Hair follicle dermal papilla cell (primary cell): Measurements from ENCODE around the gene CFAP69. TPM values are rescaled to one million over a fixed set of nuclear protein-coding genes. Genes with fewer than 3 reads are reported as not detected.

Experiments
- small RNA-seq: library from RNA; depleted of rRNA; stranded (forward); fragments of <200 nt; gene quantifications from one replicate; pipeline ENCODE3, GENCODE V24; 2012
- total RNA-seq: library from RNA; depleted of rRNA; stranded (reverse); fragments of >200 nt; gene quantifications from 2 replicates; pipeline ENCODE4 v1.2.3, GENCODE V29; 2012

CFAP69 gene
- total RNA-seq = 6.1 and 12.2 TPM in 2 replicates

GRCh38 chr7:90244909-90245851 lies at the start of gene CFAP69:
Gene CFAP69, plus strand, starts transcription at chr7:90245174. Its CDS starts 251 bp downstream, at chr7:90245425.

GRCh38 chr7:90211391-90212148 lies 33.4 kb upstream of the CFAP69 start, which contains the start of gene STEAP2:
Gene STEAP2, plus strand, starts transcription at chr7:90211740. Its CDS starts 13,343 bp downstream, at chr7:90225083.

GRCh38 chr7:90320801-90321494 lies 76.0 kb downstream of the CFAP69 start, which contains the start of gene FAM237B:
Gene FAM237B, minus strand, starts transcription at chr7:90321304. Its CDS starts 1,556 bp downstream, at chr7:90319748.

GRCh38 chr7:90346336-90347125 lies 101.6 kb downstream of the CFAP69 start, which contains the start of gene GTPBP10:
Gene GTPBP10, plus strand, starts transcription at chr7:90346716. Its CDS starts 26 bp downstream, at chr7:90346742.

Small RNAs within 50 kb of the gene (small RNA-seq; reads per million reads assigned to genes)
- not detected for gene RF00019

Other genes starting within 250 kb of the CFAP69 start
- 44.4 and 50.0 TPM in 2 replicates for gene STEAP1, start 90.7 kb upstream of the CFAP69 start, total RNA-seq
- 42.9 and 50.0 TPM in 2 replicates for gene STEAP2, start 33.4 kb upstream of the CFAP69 start, total RNA-seq
- gene FAM237B, start 76.1 kb downstream of the CFAP69 start, total RNA-seq = not detected in 2 replicates
- gene GTPBP10, start 101.5 kb downstream of the CFAP69 start, total RNA-seq = 9.7 and 14.9 TPM in 2 replicates
- 33.9 and 44.0 TPM in 2 replicates for gene CLDN12, start 158.3 kb downstream of the CFAP69 start, total RNA-seq
- gene PTTG1IP2, start 224.5 kb downstream of the CFAP69 start, total RNA-seq = not detected in 2 replicates